Subcutaneous abdominal adipose tissue (tissue), 5 donors: ENCODE results near the gene ALG8.

Experiments used
- H3K27ac ChIP-seq: one replicate; pipeline ENCODE4 v1.7.0; 2013; ENCODE audit warnings: low read depth, mild to moderate bottlenecking, inconsistent platforms, low read length, moderate library complexity
- H3K27me3 ChIP-seq, 5 donors: one replicate each; pipeline ENCODE4 v1.7.0; 2013; ENCODE audit warnings: low read length in 5 of 5, inconsistent platforms in 1 of 5; ENCODE audit not compliant: control insufficient read depth in 5 of 5, insufficient read depth in 4 of 5
- H3K36me3 ChIP-seq, 5 donors: one replicate each; pipeline ENCODE4 v1.7.0; 2013; ENCODE audit warnings: low read length in 5 of 5; ENCODE audit not compliant: control insufficient read depth in 5 of 5, insufficient read depth in 5 of 5
- H3K4me1 ChIP-seq, 5 donors: one replicate each; pipeline ENCODE4 v1.7.0; 2013; ENCODE audit warnings: low read length in 5 of 5, mild to moderate bottlenecking in 3 of 5, moderate library complexity in 1 of 5; ENCODE audit not compliant: control insufficient read depth in 5 of 5, insufficient read depth in 5 of 5
- H3K4me3 ChIP-seq, 5 donors: one replicate each; pipeline ENCODE4 v1.7.0; 2013; ENCODE audit warnings: low read length in 5 of 5, low read depth in 1 of 5
- H3K9ac ChIP-seq, 5 donors: one replicate each; pipeline ENCODE4 v1.7.0; 2013; ENCODE audit warnings: low read length in 5 of 5, mild to moderate bottlenecking in 4 of 5, moderate library complexity in 3 of 5
- H3K9me3 ChIP-seq, 5 donors: one replicate each; pipeline ENCODE4 v1.7.0; 2013; ENCODE audit warnings: low read length in 5 of 5; ENCODE audit not compliant: control insufficient read depth in 5 of 5
- donor health status: healthy.
- donor health status: healthy.
- donor health status: healthy.
- donor health status: healthy.
- donor health status: healthy.

Gene ALG8

GRCh38 chr11:78140392-78141077, 1.1 kb upstream of the ALG8 start:
- H3K36me3 ChIP-seq: peaks cover 0 to 4% (median 0%) of the 10 kb centered on the region in 5 donors
- no peak overlapping the region for H3K27ac ChIP-seq
- H3K4me3 ChIP-seq: peak overlapping the region in 3 of 5 donors; percentile 2 to 88 (median 81)
- H3K27me3 ChIP-seq: no peaks in the 10 kb centered on the region
- H3K9me3 ChIP-seq: no peaks in the 10 kb centered on the region
- peaks cover 4 to 37% (median 30%) of the 10 kb centered on the region in 5 donors for H3K4me1 ChIP-seq
- peak overlapping the region in 2 of 5 donors; percentile 83 to 91 for H3K9ac ChIP-seq

- H3K9me3 ChIP-seq: no peaks in the 10 kb centered on the region
- H3K4me1 ChIP-seq: peaks cover 4 to 24% (median 22%) of the 10 kb centered on the region in 5 donors
- H3K27ac ChIP-seq: peak overlapping the region; percentile 83
Observed at GRCh38 chr11:78138694-78139421, 568 bp downstream of the ALG8 start.

DNA sequence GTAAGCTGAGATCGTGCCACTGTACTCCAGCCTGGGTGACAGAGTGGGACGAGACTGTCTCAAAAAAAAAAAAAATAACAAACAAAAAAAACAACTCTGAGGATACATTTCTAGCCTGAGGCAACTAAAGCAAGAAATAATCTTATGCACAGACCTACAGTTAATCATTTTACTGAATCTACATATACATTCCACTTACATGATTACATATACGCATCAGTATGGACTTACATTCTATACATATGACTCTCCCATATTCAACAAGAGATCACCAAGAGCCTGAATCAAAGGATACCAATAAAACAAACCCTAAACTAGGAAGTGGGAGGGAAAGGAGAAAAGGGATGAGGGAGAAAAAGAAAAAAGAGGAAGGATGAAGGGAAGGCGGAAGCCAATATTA, 1.1 kb downstream of the ALG8 start:
- peaks cover 0 to 4% (median 0%) of the 10 kb centered on the region in 5 donors for H3K36me3 ChIP-seq
- no peaks in the 10 kb centered on the region for H3K9me3 ChIP-seq
- H3K4me3 ChIP-seq: peak overlapping the region in 4 of 5 donors; percentile 88 to 96 (median 93)
- peaks cover 2 to 21% (median 19%) of the 10 kb centered on the region in 5 donors for H3K4me1 ChIP-seq
- no peaks in the 10 kb centered on the region for H3K27me3 ChIP-seq
- no peak overlapping the region for H3K27ac ChIP-seq
- H3K9ac ChIP-seq: no peak overlapping the region

More at GRCh38 chr11:78138694-78139421, 568 bp downstream of the ALG8 start:
- Histone ChIP-seq H3K36me3 (peaks cover 0 to 4% (median 0%) of the 10 kb centered on the region in 5 donors), H3K27me3 (no peaks in the 10 kb centered on the region), H3K9ac (peak overlapping the region; percentile 65 to 97 (median 91)), H3K4me3 (peak overlapping the region; percentile 81 to 96 (median 93))

DNA sequence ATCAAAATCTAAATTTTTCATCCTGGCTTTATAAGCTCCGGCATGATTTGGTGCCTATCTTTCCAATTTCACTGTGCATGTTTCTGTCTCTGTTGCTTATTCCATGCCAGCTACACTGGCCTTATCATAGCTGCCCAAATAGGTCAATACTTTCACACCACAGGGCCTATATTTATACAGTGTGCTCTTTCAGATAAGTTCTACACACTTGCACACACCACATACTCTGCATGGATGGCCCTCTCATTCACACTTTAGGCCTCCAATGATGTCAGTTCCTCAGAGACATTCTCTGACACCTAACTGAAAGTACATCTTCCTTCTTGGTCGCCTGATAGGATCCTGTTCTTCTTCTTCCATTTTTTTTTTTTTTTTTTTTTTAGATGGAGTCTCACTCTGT, 7.0 kb downstream of the ALG8 start:
- H3K9me3 ChIP-seq: no peaks in the 10 kb centered on the region
- peaks cover 0 to 4% (median 0%) of the 10 kb centered on the region in 5 donors for H3K36me3 ChIP-seq
- H3K27me3 ChIP-seq: no peaks in the 10 kb centered on the region
- no peak overlapping the region for H3K27ac ChIP-seq
- no peaks in the 10 kb centered on the region for H3K4me1 ChIP-seq
- H3K4me3 ChIP-seq: no peak overlapping the region
- H3K9ac ChIP-seq: no peak overlapping the region

DNA sequence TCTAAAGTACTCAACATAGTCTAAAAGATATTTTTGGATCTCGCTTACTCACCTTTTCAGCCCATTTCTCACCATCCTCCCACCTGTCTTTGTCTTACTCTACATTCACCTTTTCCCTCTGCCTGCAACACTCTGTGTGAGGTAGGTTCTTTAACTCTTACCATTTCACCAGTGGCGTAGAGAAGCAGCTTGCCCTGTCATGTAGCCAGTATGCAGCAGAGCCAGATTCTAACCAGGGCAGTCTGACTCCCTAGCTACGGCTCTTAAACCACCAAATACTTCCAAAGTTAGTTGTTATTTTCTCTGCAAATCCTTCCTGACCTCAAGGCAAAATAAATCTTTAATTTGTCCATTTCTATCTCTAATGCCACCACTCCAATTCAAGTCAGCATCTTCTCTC, 7.5 kb downstream of the ALG8 start:
- Histone ChIP-seq H3K9ac (no peak overlapping the region), H3K9me3 (no peaks in the 10 kb centered on the region), H3K36me3 (peaks cover 0 to 4% (median 0%) of the 10 kb centered on the region in 5 donors), H3K27ac (no peak overlapping the region), H3K27me3 (no peaks in the 10 kb centered on the region), H3K4me3 (no peak overlapping the region), H3K4me1 (no peaks in the 10 kb centered on the region)

DNA sequence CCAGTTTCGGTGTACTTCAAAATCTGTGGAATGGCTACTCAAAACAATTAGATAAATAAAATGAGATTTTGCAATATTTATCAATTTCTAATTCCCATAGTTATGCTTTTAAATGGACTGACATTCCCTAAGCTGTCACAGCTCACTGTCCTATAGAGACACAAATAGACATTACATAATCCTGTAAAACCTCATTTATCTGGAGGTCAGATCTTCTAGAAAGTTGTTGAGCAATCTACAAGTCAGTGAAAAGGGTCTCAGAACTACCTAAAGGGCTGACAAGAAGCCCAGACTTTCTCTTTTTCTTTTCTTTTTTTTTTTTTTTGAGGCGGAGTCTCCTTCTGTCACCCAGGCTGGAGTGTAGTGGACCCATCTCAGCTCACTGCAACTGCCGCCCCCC, 12.0 kb downstream of the ALG8 start:
- peaks cover 0 to 6% (median 3%) of the 10 kb centered on the region in 5 donors for H3K36me3 ChIP-seq
- peaks cover 0 to 6% (median 2%) of the 10 kb centered on the region in 5 donors for H3K4me1 ChIP-seq
- H3K27me3 ChIP-seq: no peaks in the 10 kb centered on the region
- H3K9me3 ChIP-seq: no peaks in the 10 kb centered on the region
- no peak overlapping the region for H3K27ac ChIP-seq
- no peak overlapping the region for H3K9ac ChIP-seq
- H3K4me3 ChIP-seq: no peak overlapping the region

GRCh38 chr11:78112582-78113275, 26.7 kb downstream of the ALG8 start:
- Histone ChIP-seq H3K27me3 (no peaks in the 10 kb centered on the region), H3K9ac (no peak overlapping the region), H3K4me3 (no peak overlapping the region), H3K4me1 (peaks cover 0 to 3% (median 0%) of the 10 kb centered on the region in 5 donors), H3K27ac (no peak overlapping the region), H3K9me3 (no peaks in the 10 kb centered on the region), H3K36me3 (peaks cover 12 to 33% (median 23%) of the 10 kb centered on the region in 5 donors)

GRCh38 chr11:78111298-78111697, 28.1 kb downstream of the ALG8 start:
- peaks cover 0 to 3% (median 0%) of the 10 kb centered on the region in 5 donors for H3K4me1 ChIP-seq
- H3K4me3 ChIP-seq: no peak overlapping the region
- H3K36me3 ChIP-seq: peaks cover 14 to 33% (median 23%) of the 10 kb centered on the region in 5 donors
- H3K9me3 ChIP-seq: no peaks in the 10 kb centered on the region
- no peaks in the 10 kb centered on the region for H3K27me3 ChIP-seq
- no peak overlapping the region for H3K9ac ChIP-seq
- no peak overlapping the region for H3K27ac ChIP-seq

DNA sequence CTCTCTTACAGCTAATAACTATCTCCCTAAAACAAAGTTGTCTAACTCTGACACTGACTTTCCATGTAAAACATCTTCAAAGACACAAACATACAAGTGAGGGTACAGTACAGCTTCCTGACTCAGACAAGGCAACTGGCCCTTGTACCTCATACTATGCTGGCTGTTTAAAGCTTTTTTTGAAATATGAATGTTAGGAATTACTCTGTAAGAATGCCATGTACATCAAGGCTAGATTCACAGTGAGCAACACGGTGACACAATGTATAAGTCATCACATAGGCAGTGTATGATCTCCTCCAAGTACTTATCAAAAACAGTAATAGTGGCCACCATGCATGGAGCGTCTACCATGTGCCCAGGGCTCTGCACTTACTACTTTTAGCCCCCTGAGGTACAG, 28.6 kb downstream of the ALG8 start:
- Histone ChIP-seq H3K27ac (no peak overlapping the region), H3K9ac (no peak overlapping the region), H3K36me3 (peaks cover 14 to 33% (median 23%) of the 10 kb centered on the region in 5 donors), H3K4me3 (no peak overlapping the region), H3K4me1 (peaks cover 0 to 3% (median 0%) of the 10 kb centered on the region in 5 donors), H3K9me3 (no peaks in the 10 kb centered on the region), H3K27me3 (no peaks in the 10 kb centered on the region)
